DMS153 treated with DMSO at 0.1 percent for 48 hours (cell line): ENCODE measurements around the gene FKBP1B.
"Not testable (repeated sequence)": the region's sequence is repeated elsewhere in the genome, so short reads cannot be mapped to it uniquely, and the experiment has no call there.

ENCODE experiments used
- DNase-seq: peaks from one replicate; lab custom pipeline; 2025; ENCODE audit not compliant: unreplicated experiment; lab: John Stamatoyannopoulos, UW

FKBP1B gene

DNA sequence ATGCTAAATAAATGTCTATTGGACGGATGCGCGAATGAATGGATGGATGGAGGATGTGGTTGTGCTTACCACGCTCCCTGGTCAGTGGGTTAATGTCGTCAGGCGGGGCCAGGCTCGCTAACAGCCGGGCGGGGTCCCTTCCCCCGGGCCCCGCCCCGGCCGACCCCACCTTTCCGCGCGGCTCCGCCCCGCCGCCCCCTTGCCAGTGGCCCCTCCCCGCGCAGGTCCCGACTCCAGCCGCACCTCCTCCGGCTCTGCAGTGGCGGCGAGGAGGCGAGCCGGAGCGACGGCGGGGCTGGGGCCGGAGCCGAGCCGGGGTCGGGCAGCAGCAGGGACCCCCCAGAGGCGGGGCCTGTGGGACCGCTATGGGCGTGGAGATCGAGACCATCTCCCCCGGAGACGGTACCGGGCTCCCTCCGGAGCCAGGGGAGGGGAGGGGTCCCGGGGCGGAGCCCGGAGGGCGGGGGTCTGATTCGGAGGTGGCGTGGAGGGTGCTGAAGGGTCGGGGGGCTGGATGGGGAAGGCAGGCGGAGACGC is at the start of gene FKBP1B:
Gene FKBP1B, plus strand, starts transcription at position 257 of the 537 bp plus-strand sequence. Its CDS starts 109 bp downstream, at position 366.
- no peak for DNase-seq

DNA sequence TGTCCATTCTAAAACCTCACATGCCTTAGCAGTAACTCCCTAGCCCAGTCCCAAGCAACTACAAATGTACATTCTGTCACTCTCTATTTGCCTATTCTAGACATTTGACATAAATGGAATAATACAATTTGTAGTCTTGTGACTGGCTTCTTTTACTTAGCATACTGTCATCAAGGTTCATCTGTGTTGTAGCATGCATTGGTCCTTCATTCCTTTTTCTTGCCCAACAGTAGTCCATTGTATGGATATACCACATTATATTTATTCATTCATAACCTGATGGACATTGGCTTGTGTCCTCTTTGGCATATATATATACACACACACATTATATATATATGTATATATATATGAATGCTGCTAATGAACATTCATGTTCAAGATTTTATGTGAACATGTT is 41.8 kb upstream of the FKBP1B start:
- no peak for DNase-seq

GRCh38 chr2:24008672-24009366 is 40.7 kb upstream of the FKBP1B start:
- no peak for DNase-seq

DNA sequence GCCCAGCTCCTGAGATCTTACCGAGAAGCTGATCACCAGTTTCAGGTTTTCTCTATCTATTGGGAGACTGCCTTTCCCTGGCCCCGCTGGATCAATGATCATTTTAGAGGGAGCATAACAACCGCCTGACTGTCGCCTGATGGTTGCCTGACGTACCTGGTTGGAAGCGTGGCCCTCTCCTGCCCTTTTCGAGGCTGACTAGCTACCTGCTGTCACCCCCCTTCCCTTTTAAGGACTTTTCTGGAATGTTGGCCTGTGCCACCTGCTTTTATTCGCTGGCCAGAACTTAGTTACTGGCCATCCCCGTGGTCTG is 40.2 kb upstream of the FKBP1B start:
- no peak for DNase-seq

DNA sequence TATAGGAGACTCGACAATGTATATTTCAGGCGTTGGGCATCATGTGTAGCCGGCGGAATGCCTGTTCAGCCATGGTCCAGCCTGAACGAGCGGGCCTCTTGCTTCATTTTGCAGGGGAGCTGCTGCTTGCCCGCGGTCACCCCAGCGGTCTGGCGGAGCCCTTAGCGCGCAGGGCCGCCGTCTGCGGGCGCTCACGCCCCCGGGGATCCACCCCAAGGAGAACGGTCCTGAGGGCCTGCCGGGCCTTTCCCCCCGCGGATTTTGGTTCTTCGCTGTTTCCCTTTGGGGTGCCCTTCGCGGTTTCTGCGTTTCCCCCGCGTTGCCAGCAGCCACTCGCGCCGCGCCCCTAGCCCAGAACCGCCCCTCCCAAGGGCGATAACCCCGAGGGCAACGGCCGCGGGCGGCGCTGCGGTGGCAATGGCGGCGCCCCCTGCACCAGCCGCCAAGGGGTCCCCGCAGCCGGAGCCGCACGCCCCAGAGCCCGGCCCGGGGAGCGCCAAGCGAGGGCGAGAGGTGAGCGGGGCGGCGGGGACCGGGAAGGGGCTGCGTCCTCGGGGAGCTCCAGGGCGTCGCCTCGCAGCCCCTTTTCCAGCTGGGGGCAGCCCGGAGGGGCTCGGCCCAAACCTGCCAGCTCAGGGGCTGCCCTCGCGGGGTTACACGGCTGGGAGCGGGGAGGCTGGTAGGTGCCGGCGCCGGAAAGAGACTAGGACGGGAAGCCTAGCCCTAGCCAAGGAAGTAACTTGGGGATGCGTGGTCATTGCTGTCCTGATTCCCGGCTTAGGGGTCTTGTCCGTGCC is 39.7 kb upstream of the FKBP1B start, which contains the start of gene MFSD2B:
Gene MFSD2B, plus strand, starts transcription at position 406 of the 797 bp plus-strand sequence. Its CDS starts 12 bp downstream, at position 418.
- DNase-seq, result no peak

DNA sequence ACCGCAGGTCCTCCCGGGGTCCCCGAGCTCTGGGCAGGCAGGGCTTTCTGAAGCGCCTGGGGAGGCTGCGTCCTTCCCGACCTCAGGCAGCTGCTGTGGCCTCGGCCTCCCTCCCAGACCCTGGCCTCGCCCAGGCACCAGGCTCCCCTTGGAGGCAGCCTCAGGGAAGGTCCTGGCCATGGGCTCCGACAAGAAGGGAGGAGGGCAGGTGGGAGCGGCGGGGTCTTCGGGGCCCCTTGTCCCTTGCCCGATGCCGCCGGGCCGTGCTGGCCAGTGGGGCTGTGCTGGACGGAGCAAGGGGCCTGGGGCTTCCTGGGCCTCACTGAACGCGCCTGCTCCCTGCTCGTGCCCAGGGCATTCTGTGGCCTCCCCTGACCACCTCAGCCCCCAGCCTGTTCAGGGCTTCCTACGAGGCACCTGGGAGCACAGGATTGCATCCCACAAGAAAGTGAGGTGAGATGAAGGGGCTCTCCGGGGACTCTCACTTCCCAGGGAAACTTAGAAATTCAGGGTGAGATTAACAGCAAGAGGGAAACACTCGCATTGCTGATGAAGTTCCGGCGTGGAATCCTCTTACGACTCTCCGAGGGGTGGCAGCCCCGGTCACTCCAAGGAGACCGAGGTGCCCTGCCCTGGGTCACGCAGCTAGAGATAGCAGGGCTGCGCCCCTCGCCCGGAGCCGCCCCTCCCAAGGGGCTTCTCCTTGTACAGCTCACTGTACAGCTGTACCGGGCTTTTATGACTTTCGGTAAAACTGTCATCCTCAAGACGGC is 38.9 kb upstream of the FKBP1B start:
- no peak for DNase-seq

- DNase-seq, result no peak
These were observed 38.1 kb upstream of the FKBP1B start for GRCh38 chr2:24011250-24012104.

GRCh38 chr2:24012521-24013188 is 36.9 kb upstream of the FKBP1B start:
- DNase-seq, result no peak

DNA sequence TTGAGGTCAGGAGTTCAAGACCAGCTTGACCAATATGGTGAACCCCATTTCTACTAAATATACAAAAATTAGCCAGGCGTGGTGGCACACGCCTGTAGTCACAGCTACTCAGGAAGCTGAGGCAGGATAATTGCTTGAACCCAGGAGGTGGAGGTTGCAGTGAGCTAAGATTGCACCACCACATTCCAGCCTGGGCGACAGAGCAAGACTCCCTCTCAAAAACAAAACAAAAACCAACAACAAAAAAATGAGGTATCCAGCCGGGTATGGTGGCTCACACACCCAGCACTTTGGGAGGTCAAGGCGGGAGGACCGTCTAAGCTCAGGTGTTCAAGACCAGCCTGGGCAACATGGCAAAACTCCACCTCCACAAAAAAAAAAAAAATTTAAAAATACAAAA is 34.6 kb upstream of the FKBP1B start:
- not testable (repeated sequence) for DNase-seq

DNA sequence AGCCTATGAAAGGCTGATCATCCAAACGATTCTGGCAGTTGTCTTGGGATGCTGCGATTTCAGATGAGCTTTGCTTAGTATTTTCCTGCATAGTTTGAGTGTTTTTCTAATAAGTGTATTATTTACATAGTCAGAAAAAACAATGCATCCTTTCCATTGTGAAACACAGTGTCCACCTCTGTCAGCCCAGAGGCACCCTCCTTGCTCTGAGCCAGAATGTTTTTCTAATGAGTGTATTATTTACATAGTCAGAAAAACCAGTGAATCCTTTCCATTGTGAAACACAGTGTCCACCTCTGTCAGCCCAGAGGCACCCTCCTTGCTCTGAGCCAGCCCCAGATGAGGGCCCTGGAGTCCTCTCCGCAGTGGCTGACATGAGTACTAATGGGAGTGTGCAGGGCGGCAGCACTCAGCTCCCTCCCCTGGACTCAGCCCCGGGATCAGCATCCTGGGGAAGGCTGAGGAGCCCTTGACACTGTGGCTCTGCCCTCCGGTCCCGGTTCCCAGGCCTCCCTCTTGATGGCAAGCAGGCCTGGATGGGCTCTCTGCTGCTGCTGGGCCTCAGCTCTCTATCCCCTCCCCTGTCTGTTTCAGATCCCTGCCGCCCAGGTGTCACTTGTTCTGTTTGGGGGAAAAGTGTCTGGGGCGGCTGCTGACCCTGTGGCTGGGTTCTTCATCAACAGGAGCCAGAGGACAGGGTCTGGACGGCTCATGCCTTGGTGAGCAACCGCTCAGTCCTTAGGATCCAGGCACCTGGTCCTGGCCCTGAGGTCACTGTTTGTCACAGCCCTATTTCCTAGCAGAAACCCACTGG is 33.8 kb upstream of the FKBP1B start:
- no peak for DNase-seq

- DNase-seq, result no peak
These were observed 33.2 kb upstream of the FKBP1B start for GRCh38 chr2:24016376-24016761.

- no peak for DNase-seq
These were observed 32.5 kb upstream of the FKBP1B start for GRCh38 chr2:24016853-24017703.

DNA sequence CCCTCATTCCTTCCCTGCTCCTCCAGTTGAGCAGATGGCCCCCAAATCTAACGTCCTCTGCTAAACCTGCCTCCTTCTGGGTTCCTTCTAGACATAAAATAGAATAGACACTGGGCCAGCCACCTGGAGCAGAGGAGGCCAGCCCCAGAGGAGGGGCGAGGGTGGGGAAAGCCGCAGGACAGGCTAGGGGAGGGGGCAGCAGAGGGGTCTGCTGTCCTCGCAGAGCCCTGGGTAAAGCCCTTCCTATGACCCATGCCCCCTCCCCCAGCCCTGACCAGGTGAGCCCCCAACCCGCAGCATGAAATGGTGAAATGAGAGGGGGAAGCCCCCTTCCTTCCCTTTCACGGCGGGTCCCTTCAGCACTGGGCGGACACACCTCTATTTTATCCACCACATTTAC is 31.8 kb upstream of the FKBP1B start:
- no peak for DNase-seq

GRCh38 chr2:24018241-24018640 is 31.3 kb upstream of the FKBP1B start:
- DNase-seq, result no peak

DNA sequence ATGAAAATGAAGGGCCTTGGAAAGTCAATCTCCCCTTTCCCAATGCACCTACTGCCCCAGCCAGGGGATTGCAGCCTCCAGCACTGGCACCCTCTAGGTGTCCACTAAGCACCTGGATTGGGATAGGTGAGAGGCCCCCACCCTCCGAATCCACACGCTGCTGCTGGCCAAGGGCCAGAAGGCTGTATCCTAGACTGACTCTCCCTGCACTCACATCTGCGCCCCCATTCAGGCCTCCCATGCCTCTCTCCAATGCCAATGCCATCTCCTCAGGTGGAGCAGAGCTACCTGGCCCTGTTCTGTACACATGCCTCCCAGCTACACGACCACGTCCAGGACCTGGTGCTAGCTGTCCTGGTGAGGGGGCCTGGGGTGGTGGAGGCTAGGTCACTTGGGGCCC is 29.8 kb upstream of the FKBP1B start:
- no peak for DNase-seq

DNA sequence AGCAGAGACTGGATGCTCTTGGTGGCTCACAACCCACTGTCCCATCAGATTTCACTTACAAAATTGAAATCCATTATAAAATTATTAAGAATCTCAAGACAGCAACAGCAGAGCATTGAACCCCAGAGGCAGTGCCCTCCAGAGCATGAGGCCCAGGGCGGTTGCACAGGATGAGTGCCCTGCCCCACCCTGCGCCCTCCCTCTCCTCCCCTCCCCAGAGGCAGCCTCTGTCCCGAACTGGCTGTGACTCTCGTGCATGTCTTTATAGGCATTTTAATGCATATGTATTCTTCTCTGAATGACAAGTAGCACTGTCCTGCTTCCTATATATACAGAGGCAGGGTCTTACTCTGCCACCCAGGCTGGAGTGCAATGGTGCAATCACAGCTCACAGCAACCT is 29.3 kb upstream of the FKBP1B start:
- DNase-seq, result no peak

DNA sequence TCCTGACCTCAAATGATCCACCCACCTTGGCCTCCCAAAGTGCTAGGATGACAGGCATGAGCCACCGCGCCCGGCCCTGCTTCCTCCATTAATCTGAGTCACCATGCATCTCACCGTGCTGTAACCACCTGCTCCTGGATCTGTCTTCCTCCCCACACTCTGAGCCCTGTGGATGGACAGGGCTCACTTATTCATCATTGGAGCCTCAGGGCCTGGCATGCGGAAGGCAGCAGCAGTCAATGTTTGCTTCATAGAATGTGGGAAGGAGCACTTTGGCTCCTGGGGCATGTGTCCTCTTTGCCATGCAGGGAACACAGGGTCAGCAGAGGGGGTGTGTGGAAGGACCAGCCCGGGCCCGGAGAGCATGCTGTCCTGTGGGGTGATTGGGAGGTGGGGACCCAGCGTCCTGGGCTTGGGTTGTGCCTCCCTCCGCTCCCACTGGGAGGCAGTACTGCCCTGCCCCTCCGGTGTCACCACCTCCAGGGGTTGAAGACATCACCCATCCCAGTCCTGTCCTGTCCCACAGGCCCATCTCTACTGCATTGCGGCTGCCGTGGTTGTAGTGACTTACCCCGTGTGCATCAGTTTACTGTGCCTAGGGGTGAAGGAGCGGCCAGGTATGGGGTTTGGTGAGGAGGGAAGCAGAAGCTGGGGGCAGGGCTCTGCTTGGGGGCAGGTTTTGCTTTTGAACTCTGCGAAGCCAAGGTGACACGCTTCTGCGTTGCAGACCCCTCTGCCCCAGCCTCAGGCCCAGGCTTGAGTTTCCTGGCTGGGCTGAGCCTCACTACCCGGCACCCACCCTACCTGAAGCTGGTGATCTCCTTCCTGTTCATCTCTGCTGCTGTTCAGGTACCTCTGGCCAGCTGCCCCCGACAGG is 28.2 kb upstream of the FKBP1B start:
- DNase-seq, result no peak
